CD4-positive, alpha-beta T cell (primary cell): Measurements from ENCODE around the gene OR2H2. TPM values are rescaled to one million over a fixed set of nuclear protein-coding genes. Genes with fewer than 3 reads are reported as not detected.

ENCODE experiments used
- ATAC-seq: fragments of 200-7000 bp; cut with Tn5 transposase; one replicate; pipeline ENCODE4 v1.10.0; 2022; ENCODE audit warnings: mild to moderate bottlenecking; ENCODE audit not compliant: poor library complexity
- CTCF ChIA-PET: fragments of 350-600 bp; sonication (Branson Sonifier 250); formaldehyde crosslinking; loops from one replicate; lab custom pipeline; 2021; ENCODE audit warnings: antibody characterized with exemption, inconsistent platforms; lab: Charles Lee
- POLR2A ChIA-PET: fragments of 350-600 bp; sonication (Branson Sonifier 250); formaldehyde crosslinking; loops from one replicate; lab custom pipeline; 2021; ENCODE audit warnings: antibody characterized with exemption, inconsistent platforms; lab: Charles Lee
- DNase-seq, 14 experiments: peaks; one replicate each; pipeline ENCODE4 v3.0.0-alpha.2; 2013 to 2020; ENCODE audit warnings: mixed read lengths in 2 of 14
- H3K27ac ChIP-seq, 2 donors: one replicate each; pipeline versions ENCODE4 v1.5.1 to v1.7.0; 2013; ENCODE audit warnings: low read length in 2 of 2, low read depth in 1 of 2, mild to moderate bottlenecking in 1 of 2
- H3K27me3 ChIP-seq, 2 experiments: 1 replicate in 1 of 2; 2 replicates in 1 of 2; pipeline versions ENCODE4 v1.6.1 to v1.7.0; 2013; ENCODE audit warnings: low read length in 2 of 2, control low read depth in 1 of 2, mild to moderate bottlenecking in 1 of 2, moderate library complexity in 1 of 2; ENCODE audit not compliant: insufficient read depth in 2 of 2, control insufficient read depth in 1 of 2
- H3K36me3 ChIP-seq: one replicate; pipeline ENCODE4 v1.6.1; 2013; ENCODE audit warnings: low read length, control low read depth; ENCODE audit not compliant: insufficient read depth
- H3K4me1 ChIP-seq: one replicate; pipeline ENCODE4 v1.6.1; 2013; ENCODE audit warnings: low read length, control low read depth; ENCODE audit not compliant: insufficient read depth
- H3K4me3 ChIP-seq: one replicate; pipeline ENCODE4 v1.5.1; 2013; ENCODE audit warnings: mild to moderate bottlenecking, low read length, moderate library complexity
- H3K9me3 ChIP-seq, 2 experiments: 1 replicate in 1 of 2; 2 replicates in 1 of 2; pipeline versions ENCODE4 v1.6.1 to v1.7.0; 2013; ENCODE audit warnings: low read length in 2 of 2, mild to moderate bottlenecking in 2 of 2, control low read depth in 1 of 2, moderate library complexity in 1 of 2; ENCODE audit not compliant: control insufficient read depth in 1 of 2, insufficient read depth in 1 of 2
- H3K27ac Mint-ChIP-seq: one replicate; pipeline ENCODE4 v1.8.0; 2020; ENCODE audit warnings: mixed read lengths
- H3K27me3 Mint-ChIP-seq: one replicate; pipeline ENCODE4 v1.8.0; 2021; ENCODE audit warnings: mixed read lengths
- H3K36me3 Mint-ChIP-seq: one replicate; pipeline ENCODE4 v1.8.0; 2021; ENCODE audit warnings: low read depth, mixed read lengths
- H3K4me1 Mint-ChIP-seq: one replicate; pipeline ENCODE4 v1.8.0; 2021; ENCODE audit warnings: low read depth, mixed read lengths
- H3K4me3 Mint-ChIP-seq: one replicate; pipeline ENCODE4 v1.8.0; 2020; ENCODE audit warnings: mild to moderate bottlenecking, mixed read lengths
- H3K9me3 Mint-ChIP-seq: one replicate; pipeline ENCODE4 v1.8.0; 2020; ENCODE audit warnings: mixed read lengths
- CTCF ChIP-seq: fragments of 200-600 bp; IDR thresholded peaks from one replicate; pipeline ENCODE4 v1.8.0; 2022; ENCODE audit warnings: antibody characterized with exemption, mild to moderate bottlenecking
- intact Hi-C, 2 experiments: fragments of 100-400 bp; cut with DNase I in 1 of 2; cut with micrococcal nuclease in 1 of 2; formaldehyde crosslinking; loops; one replicate each; pipeline versions ENCODE4 v1.15.1 to v1.9.0; 2023 to 2025; cut with DNase I, micrococcal nuclease
- total RNA-seq, 174 experiments: library from RNA in 2 of 174; stranded (reverse) in 2 of 174; gene quantifications; one replicate each; pipeline ENCODE4 v1.2.3 and lab custom pipeline; 2021 to 2026

OR2H2 gene
- total RNA-seq, 2 experiments from 2014 or later: not detected

- Histone ChIP-seq H3K9me3 (no peaks in the 10 kb centered on the region), H3K4me3 (no peak overlapping the region), H3K27ac (no peak overlapping the region), H3K36me3 (no peaks in the 10 kb centered on the region), H3K27me3 (peaks cover 3 to 20% of the 10 kb centered on the region in 2 experiments), H3K4me1 (no peaks in the 10 kb centered on the region)
- no peak overlapping the region for H3K4me3 Mint-ChIP-seq
- DNase-seq: no peak
- intact Hi-C loops: no loop called here
- H3K9me3 Mint-ChIP-seq: no peaks in the 10 kb centered on the region
- H3K4me1 Mint-ChIP-seq: peaks cover 4% of the 10 kb centered on the region
- no peak overlapping the region for H3K27ac Mint-ChIP-seq
- ChIA-PET CTCF (no interaction called here), POLR2A (no interaction called here)
- no peak for ATAC-seq
- no peak for TF ChIP-seq CTCF
- peaks cover 74% of the 10 kb centered on the region for H3K27me3 Mint-ChIP-seq
- H3K36me3 Mint-ChIP-seq: no peaks in the 10 kb centered on the region
Measured at GRCh38 chr6:29567991-29568390, 16.9 kb upstream of the OR2H2 start.

GRCh38 chr6:29576056-29576455, 8.9 kb upstream of the OR2H2 start:
- Histone ChIP-seq H3K4me3 (no peak overlapping the region), H3K27ac (no peak overlapping the region), H3K9me3 (peaks cover 0 to 2% of the 10 kb centered on the region in 2 experiments), H3K27me3 (peaks cover 7% of the 10 kb centered on the region in 2 experiments), H3K4me1 (no peaks in the 10 kb centered on the region), H3K36me3 (no peaks in the 10 kb centered on the region)
- CTCF ChIA-PET: no interaction called here
- no peak for DNase-seq
- no peaks in the 10 kb centered on the region for H3K36me3 Mint-ChIP-seq
- POLR2A ChIA-PET: no interaction called here
- peaks cover 80% of the 10 kb centered on the region for H3K27me3 Mint-ChIP-seq
- no peak overlapping the region for H3K4me3 Mint-ChIP-seq
- no peak for TF ChIP-seq CTCF
- no peak overlapping the region for H3K27ac Mint-ChIP-seq
- intact Hi-C loops: no loop called here
- no peaks in the 10 kb centered on the region for H3K9me3 Mint-ChIP-seq
- H3K4me1 Mint-ChIP-seq: no peaks in the 10 kb centered on the region
- no peak for ATAC-seq

DNA sequence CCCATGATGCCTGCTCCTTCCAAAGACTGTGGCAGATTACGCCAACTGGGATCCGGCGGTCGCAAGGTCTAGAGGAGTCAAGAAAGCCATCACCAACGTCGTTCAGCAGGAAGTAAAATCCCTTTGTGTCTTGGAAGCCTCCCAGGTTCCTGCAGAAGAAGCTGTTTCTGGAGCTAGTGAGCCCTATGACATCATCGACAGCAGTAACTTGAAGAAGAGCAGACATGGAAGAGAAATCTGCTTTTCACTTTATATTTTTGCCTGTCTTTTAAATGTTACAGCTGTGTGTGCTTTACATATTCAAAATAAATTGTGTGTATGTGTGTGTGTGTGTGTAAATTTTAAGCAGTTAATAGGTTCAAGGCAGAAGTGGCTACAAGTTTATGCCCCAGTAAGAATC, 7.4 kb upstream of the OR2H2 start:
- intact Hi-C loops: no loop called here
- Histone ChIP-seq H3K27me3 (peaks cover 3 to 8% of the 10 kb centered on the region in 2 experiments), H3K36me3 (no peaks in the 10 kb centered on the region), H3K4me3 (no peak overlapping the region), H3K4me1 (no peaks in the 10 kb centered on the region), H3K27ac (no peak overlapping the region), H3K9me3 (peaks cover 0 to 2% of the 10 kb centered on the region in 2 experiments)
- peaks cover 77% of the 10 kb centered on the region for H3K27me3 Mint-ChIP-seq
- TF ChIP-seq CTCF: no peak
- no peak for DNase-seq
- no peak overlapping the region for H3K27ac Mint-ChIP-seq
- no peaks in the 10 kb centered on the region for H3K36me3 Mint-ChIP-seq
- no peak for ATAC-seq
- POLR2A ChIA-PET: no interaction called here
- H3K4me3 Mint-ChIP-seq: no peak overlapping the region
- no peaks in the 10 kb centered on the region for H3K4me1 Mint-ChIP-seq
- H3K9me3 Mint-ChIP-seq: no peaks in the 10 kb centered on the region
- CTCF ChIA-PET: no interaction called here
